ENCODE measurements around the gene HEATR3.

Gene HEATR3

GRCh38 chr16:50037662-50038220 lies 28.0 kb upstream of the HEATR3 start:
- DNase-seq (ENCODE audit: low read depth): peak; percentile 67
- H3K4me1 ChIP-seq (ENCODE audit: control insufficient read depth, insufficient read depth, low read length): peaks cover 11% of the 10 kb centered on the region
- H3K9ac ChIP-seq (ENCODE audit: low read length): no peak overlapping the region
- H3K9me3 ChIP-seq (ENCODE audit: control insufficient read depth, low read length): no peaks in the 10 kb centered on the region
- peaks cover 40% of the 10 kb centered on the region for H3K36me3 ChIP-seq (ENCODE audit: control insufficient read depth, insufficient read depth, low read length, severe bottlenecking)
- no peaks in the 10 kb centered on the region for H3K27me3 ChIP-seq (replicated peaks; ENCODE audit: control insufficient read depth, insufficient read depth, low read length)
- no peak overlapping the region for H3K4me3 ChIP-seq (ENCODE audit: low read length)

DNA sequence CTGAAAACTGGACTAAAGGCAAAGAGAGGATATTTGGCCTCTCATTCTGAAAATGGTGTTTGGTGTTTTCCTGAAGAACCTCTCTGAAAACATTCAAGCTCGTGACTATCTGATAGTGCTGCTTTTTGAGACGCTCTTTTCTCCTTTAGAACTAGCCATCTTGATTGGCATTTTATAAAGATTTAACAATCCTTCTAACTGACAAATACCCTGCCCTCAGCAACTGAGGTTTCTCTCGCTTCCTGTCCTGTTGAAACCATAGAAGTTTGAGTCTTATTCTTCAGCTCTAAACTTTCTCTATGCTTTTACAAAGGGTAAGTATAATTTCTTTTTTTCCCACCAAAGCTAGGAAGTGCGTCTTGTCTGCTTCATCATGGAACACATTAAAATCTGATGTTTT lies 27.5 kb upstream of the HEATR3 start:
- no peak for DNase-seq (ENCODE audit: low read depth)
- Histone ChIP-seq H3K27me3 (replicated peaks; ENCODE audit: control insufficient read depth, insufficient read depth, low read length) (no peaks in the 10 kb centered on the region), H3K36me3 (ENCODE audit: control insufficient read depth, insufficient read depth, low read length, severe bottlenecking) (peaks cover 37% of the 10 kb centered on the region), H3K4me3 (ENCODE audit: low read length) (no peak overlapping the region), H3K9ac (ENCODE audit: low read length) (no peak overlapping the region), H3K4me1 (ENCODE audit: control insufficient read depth, insufficient read depth, low read length) (peaks cover 11% of the 10 kb centered on the region), H3K9me3 (ENCODE audit: control insufficient read depth, low read length) (no peaks in the 10 kb centered on the region)

DNA sequence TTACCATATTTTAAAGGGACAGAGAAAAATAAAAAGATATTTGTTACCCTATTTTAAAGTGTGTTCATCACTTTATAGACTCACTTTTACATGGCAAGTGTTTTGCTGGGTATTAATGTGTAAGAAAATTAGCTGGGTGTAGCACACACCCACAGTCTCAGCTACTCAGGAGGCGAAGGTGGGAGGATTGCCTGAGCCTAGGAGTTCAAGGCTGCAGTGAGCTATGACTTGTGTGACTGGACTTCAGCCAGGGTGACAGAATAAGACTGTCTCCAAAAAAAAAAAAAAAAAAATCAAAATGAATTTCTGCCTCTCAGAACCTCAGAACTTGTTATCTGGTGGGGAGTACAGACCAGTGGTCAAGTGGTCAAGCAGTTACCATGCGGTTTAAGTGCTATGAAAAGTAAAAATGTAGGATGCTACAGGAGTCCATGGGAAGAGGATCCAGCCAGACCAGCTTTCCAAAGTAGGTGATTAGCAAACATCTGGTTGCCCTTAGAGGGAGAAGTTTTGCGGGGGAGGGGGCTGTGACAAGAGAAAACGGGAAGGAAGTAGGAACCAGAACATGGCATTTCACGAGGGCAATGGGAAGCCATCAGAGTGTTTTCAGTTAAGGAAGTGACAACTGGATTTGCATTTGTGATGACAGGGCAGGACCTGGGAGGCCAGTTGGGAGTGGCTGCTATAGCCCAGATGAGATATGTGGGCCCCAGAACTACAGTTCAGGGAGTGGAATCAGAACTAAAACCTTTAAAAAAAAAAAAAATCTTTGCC lies 26.8 kb upstream of the HEATR3 start:
- peaks cover 33% of the 10 kb centered on the region for H3K36me3 ChIP-seq (ENCODE audit: control insufficient read depth, insufficient read depth, low read length, severe bottlenecking)
- no peak overlapping the region for H3K9ac ChIP-seq (ENCODE audit: low read length)
- no peak overlapping the region for H3K4me3 ChIP-seq (ENCODE audit: low read length)
- no peaks in the 10 kb centered on the region for H3K27me3 ChIP-seq (replicated peaks; ENCODE audit: control insufficient read depth, insufficient read depth, low read length)
- H3K4me1 ChIP-seq (ENCODE audit: control insufficient read depth, insufficient read depth, low read length): peaks cover 11% of the 10 kb centered on the region
- DNase-seq (ENCODE audit: low read depth): no peak
- no peaks in the 10 kb centered on the region for H3K9me3 ChIP-seq (ENCODE audit: control insufficient read depth, low read length)

GRCh38 chr16:50040018-50040417 lies 25.8 kb upstream of the HEATR3 start:
- Histone ChIP-seq H3K27me3 (replicated peaks; ENCODE audit: control insufficient read depth, insufficient read depth, low read length) (no peaks in the 10 kb centered on the region), H3K4me1 (ENCODE audit: control insufficient read depth, insufficient read depth, low read length) (peaks cover 11% of the 10 kb centered on the region), H3K36me3 (ENCODE audit: control insufficient read depth, insufficient read depth, low read length, severe bottlenecking) (peaks cover 23% of the 10 kb centered on the region), H3K9ac (ENCODE audit: low read length) (no peak overlapping the region), H3K9me3 (ENCODE audit: control insufficient read depth, low read length) (no peaks in the 10 kb centered on the region), H3K4me3 (ENCODE audit: low read length) (no peak overlapping the region)
- no peak for DNase-seq (ENCODE audit: low read depth)

GRCh38 chr16:50040710-50041109 lies 25.1 kb upstream of the HEATR3 start:
- DNase-seq (ENCODE audit: low read depth): no peak

DNA sequence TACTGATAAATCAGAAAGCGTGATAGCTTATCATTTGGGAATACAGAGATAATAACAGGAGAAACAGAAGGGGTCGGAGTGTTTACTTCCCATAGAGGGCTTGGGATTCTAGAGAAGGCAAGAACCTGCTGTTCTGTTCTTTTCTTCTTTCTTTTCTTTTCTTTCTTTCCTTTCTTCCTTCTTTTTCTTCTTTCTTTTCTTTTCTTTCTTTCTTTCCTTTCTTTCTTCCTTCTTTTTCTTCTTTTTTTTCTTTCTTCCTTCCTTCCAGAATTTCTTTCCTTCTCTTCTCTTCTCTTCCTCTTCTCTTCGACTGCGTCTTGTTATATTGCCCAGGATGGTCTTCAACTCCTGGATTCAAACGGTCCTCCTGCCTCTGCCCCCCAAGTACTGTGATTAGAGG lies 22.4 kb upstream of the HEATR3 start:
- Histone ChIP-seq H3K36me3 (ENCODE audit: control insufficient read depth, insufficient read depth, low read length, severe bottlenecking) (no peaks in the 10 kb centered on the region), H3K9me3 (ENCODE audit: control insufficient read depth, low read length) (no peaks in the 10 kb centered on the region), H3K9ac (ENCODE audit: low read length) (no peak overlapping the region), H3K27me3 (replicated peaks; ENCODE audit: control insufficient read depth, insufficient read depth, low read length) (no peaks in the 10 kb centered on the region), H3K4me3 (ENCODE audit: low read length) (no peak overlapping the region), H3K4me1 (ENCODE audit: control insufficient read depth, insufficient read depth, low read length) (peaks cover under 1% of the 10 kb centered on the region)
- no peak for DNase-seq (ENCODE audit: low read depth)

More at GRCh38 chr16:50040710-50041109, 25.1 kb upstream of the HEATR3 start:
- no peaks in the 10 kb centered on the region for H3K27me3 ChIP-seq (replicated peaks; ENCODE audit: control insufficient read depth, insufficient read depth, low read length)
- peaks cover 16% of the 10 kb centered on the region for H3K36me3 ChIP-seq (ENCODE audit: control insufficient read depth, insufficient read depth, low read length, severe bottlenecking)
- no peak overlapping the region for H3K9ac ChIP-seq (ENCODE audit: low read length)
- H3K4me1 ChIP-seq (ENCODE audit: control insufficient read depth, insufficient read depth, low read length): peaks cover 11% of the 10 kb centered on the region
- no peak overlapping the region for H3K4me3 ChIP-seq (ENCODE audit: low read length)
- H3K9me3 ChIP-seq (ENCODE audit: control insufficient read depth, low read length): no peaks in the 10 kb centered on the region

DNA sequence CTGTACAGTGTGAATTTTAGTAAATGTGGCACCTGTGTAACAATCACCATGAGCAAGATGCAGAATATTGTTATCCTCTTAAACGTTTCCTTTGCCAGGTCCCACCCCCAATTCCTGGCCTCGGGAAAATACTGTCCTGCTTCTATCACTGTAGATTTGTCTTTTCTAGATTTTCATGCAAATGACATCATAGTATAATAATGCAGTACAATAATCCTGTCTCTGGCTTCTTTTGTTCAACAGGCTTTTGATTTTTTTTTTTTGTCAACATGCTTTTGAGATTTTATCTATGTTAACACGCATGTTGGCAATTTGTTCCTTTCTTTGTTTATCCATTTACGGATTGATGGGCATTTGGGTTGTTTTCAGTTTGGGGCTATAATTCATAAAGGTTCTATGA lies 20.4 kb upstream of the HEATR3 start:
- H3K9me3 ChIP-seq (ENCODE audit: control insufficient read depth, low read length): no peaks in the 10 kb centered on the region
- H3K4me1 ChIP-seq (ENCODE audit: control insufficient read depth, insufficient read depth, low read length): no peaks in the 10 kb centered on the region
- H3K27me3 ChIP-seq (replicated peaks; ENCODE audit: control insufficient read depth, insufficient read depth, low read length): no peaks in the 10 kb centered on the region
- no peak overlapping the region for H3K4me3 ChIP-seq (ENCODE audit: low read length)
- no peak for DNase-seq (ENCODE audit: low read depth)
- no peaks in the 10 kb centered on the region for H3K36me3 ChIP-seq (ENCODE audit: control insufficient read depth, insufficient read depth, low read length, severe bottlenecking)
- no peak overlapping the region for H3K9ac ChIP-seq (ENCODE audit: low read length)

DNA sequence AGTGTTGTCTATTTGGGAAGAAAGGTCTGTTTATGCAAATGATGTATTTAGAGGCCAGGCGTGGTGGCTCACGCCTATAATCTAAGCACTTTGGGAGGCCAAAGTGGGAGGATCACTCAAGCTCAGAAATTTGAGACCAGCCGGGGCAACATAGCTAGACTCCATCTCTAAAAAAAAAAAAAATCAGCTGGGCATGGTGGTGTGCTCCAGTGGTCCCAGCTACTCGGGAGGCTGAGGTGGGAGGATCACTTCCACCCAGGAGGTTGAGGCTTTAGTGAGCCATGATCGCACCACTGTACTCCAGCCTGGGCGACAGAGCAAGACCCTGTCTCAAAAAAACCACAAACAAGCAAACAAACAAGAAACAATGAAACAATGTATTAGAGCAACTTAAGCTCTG lies 18.9 kb upstream of the HEATR3 start:
- no peaks in the 10 kb centered on the region for H3K36me3 ChIP-seq (ENCODE audit: control insufficient read depth, insufficient read depth, low read length, severe bottlenecking)
- no peaks in the 10 kb centered on the region for H3K4me1 ChIP-seq (ENCODE audit: control insufficient read depth, insufficient read depth, low read length)
- no peak for DNase-seq (ENCODE audit: low read depth)
- H3K4me3 ChIP-seq (ENCODE audit: low read length): no peak overlapping the region
- H3K27me3 ChIP-seq (replicated peaks; ENCODE audit: control insufficient read depth, insufficient read depth, low read length): no peaks in the 10 kb centered on the region
- H3K9me3 ChIP-seq (ENCODE audit: control insufficient read depth, low read length): no peaks in the 10 kb centered on the region
- no peak overlapping the region for H3K9ac ChIP-seq (ENCODE audit: low read length)

DNA sequence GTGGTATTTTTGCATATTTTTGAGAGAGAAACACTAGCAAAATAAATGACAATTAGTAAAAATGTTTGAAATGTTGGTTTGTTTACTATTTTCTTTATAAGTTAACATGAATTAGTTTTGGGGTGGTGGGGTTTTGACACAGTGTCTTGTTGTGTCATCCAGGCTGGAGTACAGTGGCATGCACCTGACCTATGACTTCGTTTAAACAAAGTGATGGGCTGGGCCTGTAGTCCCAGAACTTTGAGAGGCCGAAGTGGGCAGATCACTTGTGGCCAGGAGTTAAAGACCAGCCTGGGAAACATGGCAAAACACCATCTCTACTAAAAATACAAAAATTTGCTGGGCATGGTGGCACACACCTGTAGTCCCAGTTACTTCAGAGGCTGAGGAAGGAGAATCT lies 17.9 kb upstream of the HEATR3 start:
- no peak overlapping the region for H3K4me3 ChIP-seq (ENCODE audit: low read length)
- H3K27me3 ChIP-seq (replicated peaks; ENCODE audit: control insufficient read depth, insufficient read depth, low read length): no peaks in the 10 kb centered on the region
- no peaks in the 10 kb centered on the region for H3K36me3 ChIP-seq (ENCODE audit: control insufficient read depth, insufficient read depth, low read length, severe bottlenecking)
- H3K4me1 ChIP-seq (ENCODE audit: control insufficient read depth, insufficient read depth, low read length): no peaks in the 10 kb centered on the region
- no peak for DNase-seq (ENCODE audit: low read depth)
- no peaks in the 10 kb centered on the region for H3K9me3 ChIP-seq (ENCODE audit: control insufficient read depth, low read length)
- no peak overlapping the region for H3K9ac ChIP-seq (ENCODE audit: low read length)

DNA sequence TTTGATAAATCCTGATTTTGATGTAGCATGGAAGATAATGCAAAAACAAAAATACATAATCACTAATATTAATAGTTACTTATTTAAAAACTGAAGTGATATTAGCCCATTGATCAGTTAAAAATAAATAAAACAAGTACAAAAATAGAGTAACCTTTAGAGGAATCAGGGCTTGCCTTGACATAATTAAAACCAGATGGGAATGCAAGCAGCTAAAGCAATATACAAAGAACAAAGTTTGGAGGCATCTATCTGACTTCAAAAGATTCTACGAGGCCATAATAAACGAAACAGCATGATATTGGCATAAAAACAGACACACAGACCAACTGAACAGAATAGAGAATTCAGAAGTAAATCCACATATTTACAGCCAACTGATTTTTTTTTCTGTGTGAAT lies 15.0 kb upstream of the HEATR3 start:
- H3K4me1 ChIP-seq (ENCODE audit: control insufficient read depth, insufficient read depth, low read length): no peaks in the 10 kb centered on the region
- H3K27me3 ChIP-seq (replicated peaks; ENCODE audit: control insufficient read depth, insufficient read depth, low read length): no peaks in the 10 kb centered on the region
- H3K36me3 ChIP-seq (ENCODE audit: control insufficient read depth, insufficient read depth, low read length, severe bottlenecking): no peaks in the 10 kb centered on the region
- H3K4me3 ChIP-seq (ENCODE audit: low read length): no peak overlapping the region
- DNase-seq (ENCODE audit: low read depth): peak; percentile 79
- H3K9ac ChIP-seq (ENCODE audit: low read length): no peak overlapping the region
- H3K9me3 ChIP-seq (ENCODE audit: control insufficient read depth, low read length): no peaks in the 10 kb centered on the region

DNA sequence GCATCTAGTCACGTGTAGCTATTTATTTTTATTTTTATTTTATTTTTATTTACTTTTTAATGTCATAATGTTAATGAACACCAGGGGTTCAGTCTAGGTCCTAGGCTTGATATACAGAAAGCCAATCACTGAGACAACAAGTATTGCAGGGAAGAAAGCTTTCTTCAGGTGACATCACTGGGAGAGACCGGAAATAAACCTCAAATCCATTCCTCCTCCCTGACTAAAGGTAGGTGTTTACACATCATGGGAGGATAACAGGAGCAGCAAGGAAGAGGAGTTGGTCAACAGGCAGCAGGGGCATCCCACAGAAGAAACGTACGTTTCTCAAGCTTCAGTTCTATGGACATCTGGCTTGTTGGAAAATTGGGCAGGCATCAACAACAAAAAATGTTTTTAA lies 9.5 kb upstream of the HEATR3 start:
- Histone ChIP-seq H3K27me3 (replicated peaks; ENCODE audit: control insufficient read depth, insufficient read depth, low read length) (no peaks in the 10 kb centered on the region), H3K9me3 (ENCODE audit: control insufficient read depth, low read length) (peaks cover 7% of the 10 kb centered on the region), H3K4me3 (ENCODE audit: low read length) (no peak overlapping the region), H3K4me1 (ENCODE audit: control insufficient read depth, insufficient read depth, low read length) (no peaks in the 10 kb centered on the region), H3K36me3 (ENCODE audit: control insufficient read depth, insufficient read depth, low read length, severe bottlenecking) (no peaks in the 10 kb centered on the region), H3K9ac (ENCODE audit: low read length) (no peak overlapping the region)
- no peak for DNase-seq (ENCODE audit: low read depth)
